Measurements from ENCODE around the gene ATG4A. TPM values are rescaled to one million over a fixed set of nuclear protein-coding genes. Genes with fewer than 3 reads are reported as not detected.

The ATG4A gene
- total and polyA plus RNA-seq, 8 donors, result 8.9 to 14.6 (median 10.1) TPM

DNA sequence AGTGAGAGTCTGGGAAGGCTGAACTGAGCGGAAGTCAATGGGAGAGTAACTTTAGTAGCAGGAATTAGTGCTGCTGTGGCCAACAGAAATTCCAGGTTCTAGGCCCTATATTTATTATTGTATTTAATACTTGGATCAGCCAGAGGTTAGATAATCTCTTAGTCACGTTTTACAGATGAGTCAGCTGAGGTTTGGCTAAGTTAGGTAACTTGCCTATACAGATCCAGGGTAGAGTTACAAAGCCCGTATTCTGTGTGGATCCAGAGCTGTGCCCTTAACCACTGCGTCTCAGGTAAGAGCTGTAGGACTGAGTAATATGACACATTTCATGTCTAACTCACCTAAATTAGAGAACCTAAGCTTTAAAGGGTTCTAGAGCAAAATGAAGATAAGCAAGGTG lies 20.7 kb upstream of the ATG4A start:
- FAIRE-seq, result no peak
- Histone ChIP-seq H3K36me3 (no peaks in the 10 kb centered on the region), H3K4me1 (no peaks in the 10 kb centered on the region), H3K9me3 (no peaks in the 10 kb centered on the region), H3K4me3 (no peak overlapping the region), H3K27me3 (peaks cover 0 to 11% (median 0%) of the 10 kb centered on the region in 4 donors), H3K27ac (no peak overlapping the region)
- no peak for ATAC-seq
- DNase-seq, result no peak
- WGBS, 2 donors, result 46% methylated on average over 4 of the region's 4 CpGs
- TF ChIP-seq, protein P1, sequence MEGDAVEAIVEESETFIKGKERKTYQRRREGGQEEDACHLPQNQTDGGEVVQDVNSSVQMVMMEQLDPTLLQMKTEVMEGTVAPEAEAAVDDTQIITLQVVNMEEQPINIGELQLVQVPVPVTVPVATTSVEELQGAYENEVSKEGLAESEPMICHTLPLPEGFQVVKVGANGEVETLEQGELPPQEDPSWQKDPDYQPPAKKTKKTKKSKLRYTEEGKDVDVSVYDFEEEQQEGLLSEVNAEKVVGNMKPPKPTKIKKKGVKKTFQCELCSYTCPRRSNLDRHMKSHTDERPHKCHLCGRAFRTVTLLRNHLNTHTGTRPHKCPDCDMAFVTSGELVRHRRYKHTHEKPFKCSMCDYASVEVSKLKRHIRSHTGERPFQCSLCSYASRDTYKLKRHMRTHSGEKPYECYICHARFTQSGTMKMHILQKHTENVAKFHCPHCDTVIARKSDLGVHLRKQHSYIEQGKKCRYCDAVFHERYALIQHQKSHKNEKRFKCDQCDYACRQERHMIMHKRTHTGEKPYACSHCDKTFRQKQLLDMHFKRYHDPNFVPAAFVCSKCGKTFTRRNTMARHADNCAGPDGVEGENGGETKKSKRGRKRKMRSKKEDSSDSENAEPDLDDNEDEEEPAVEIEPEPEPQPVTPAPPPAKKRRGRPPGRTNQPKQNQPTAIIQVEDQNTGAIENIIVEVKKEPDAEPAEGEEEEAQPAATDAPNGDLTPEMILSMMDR (IDR thresholded peaks at IDR 0.05), result no peak
- intact Hi-C loops (cut with DNase I), result no loop called here

DNA sequence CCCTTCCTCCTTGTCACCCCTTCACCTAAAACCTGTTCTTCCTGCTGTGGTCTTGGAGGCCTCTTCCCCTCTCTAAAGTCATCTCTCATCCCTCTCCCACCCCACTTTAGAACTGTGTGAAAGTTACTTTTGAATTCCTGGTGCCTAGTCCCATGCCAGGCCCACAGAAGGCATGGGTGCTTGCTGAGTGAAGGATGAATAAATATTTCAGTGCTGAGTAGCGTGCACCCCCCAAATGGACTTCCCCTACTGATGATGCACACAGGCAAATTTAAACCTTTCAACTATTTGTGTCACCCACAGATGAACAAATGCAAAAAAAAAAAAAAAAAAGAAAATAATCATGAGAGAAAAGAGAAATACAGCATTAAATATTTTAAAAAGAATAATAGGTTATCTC lies 20.0 kb upstream of the ATG4A start:
- DNase-seq (no peak), FAIRE-seq (no peak), ATAC-seq (no peak)
- intact Hi-C loops (cut with DNase I), result no loop called here
- Histone ChIP-seq H3K4me3 (no peak overlapping the region), H3K27me3 (peaks cover 0 to 11% (median 0%) of the 10 kb centered on the region in 4 donors), H3K36me3 (no peaks in the 10 kb centered on the region), H3K4me1 (no peaks in the 10 kb centered on the region), H3K27ac (no peak overlapping the region), H3K9me3 (no peaks in the 10 kb centered on the region)
- 78 to 100% methylated on average over 1 of the region's 1 CpG for WGBS, 2 donors
- TF ChIP-seq, protein P1 (IDR thresholded peaks at IDR 0.05), result no peak

DNA sequence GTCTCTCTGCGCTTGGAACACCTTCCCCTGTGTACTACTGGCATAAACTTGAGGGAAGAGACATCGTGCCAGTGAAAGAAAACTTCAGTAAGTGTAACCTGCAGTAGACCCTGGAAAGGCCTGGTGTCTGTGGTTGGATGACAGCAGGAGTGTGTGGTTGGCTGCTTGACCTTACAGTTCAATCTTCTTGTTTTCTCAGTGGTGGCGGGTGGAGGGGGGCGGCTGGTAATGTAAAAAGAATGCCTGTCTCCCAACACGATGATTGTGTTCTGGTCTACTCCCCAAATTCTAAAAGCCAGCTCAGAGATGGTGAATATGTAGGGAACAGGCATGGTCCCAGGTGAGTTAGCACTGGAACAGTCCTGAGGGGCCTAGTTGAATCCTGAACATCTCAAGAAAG lies 18.8 kb upstream of the ATG4A start:
- TF ChIP-seq, protein P1 (IDR thresholded peaks at IDR 0.05), result no peak
- ATAC-seq (no peak), FAIRE-seq (no peak), DNase-seq (no peak)
- H3K4me1 ChIP-seq, result no peaks in the 10 kb centered on the region
- no peak overlapping the region for H3K27ac ChIP-seq
- no peaks in the 10 kb centered on the region for H3K9me3 ChIP-seq
- H3K27me3 ChIP-seq, result peaks cover 0 to 11% (median 0%) of the 10 kb centered on the region in 4 donors
- H3K36me3 ChIP-seq, result no peaks in the 10 kb centered on the region
- intact Hi-C loops (cut with DNase I), result loop anchor here in 1 of 3 donors (2.0 kb wide), 1 partner anchor 54 kb away; no protein-coding TSS in a partner anchor
- H3K4me3 ChIP-seq, result no peak overlapping the region
- 70 to 71% methylated on average over 5 of the region's 5 CpGs for WGBS, 2 donors

DNA sequence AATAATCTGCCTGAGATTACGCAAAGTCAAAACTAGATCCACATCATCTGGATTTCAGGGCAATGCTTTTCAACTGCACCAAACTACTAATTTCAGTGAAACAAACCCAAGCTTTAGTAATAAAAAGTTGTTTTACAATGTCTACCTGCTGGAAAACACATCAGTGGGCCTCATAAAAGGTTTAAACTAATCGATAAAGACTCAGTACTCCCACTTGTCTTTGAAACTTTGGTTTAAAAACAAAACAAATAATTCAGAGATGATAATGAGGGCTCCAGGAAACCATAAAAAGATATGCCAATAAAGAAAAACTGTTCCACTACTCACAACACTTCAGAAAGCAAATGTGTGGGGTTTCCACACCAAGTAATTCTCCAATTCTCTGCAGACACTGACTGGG lies 10.5 kb upstream of the ATG4A start:
- H3K27me3 ChIP-seq, result peaks cover 0 to 11% (median 1%) of the 10 kb centered on the region in 4 donors
- H3K4me1 ChIP-seq, result no peaks in the 10 kb centered on the region
- DNase-seq (no peak), FAIRE-seq (no peak), ATAC-seq (no peak)
- no peak overlapping the region for H3K4me3 ChIP-seq
- TF ChIP-seq, protein P1 (IDR thresholded peaks at IDR 0.05), result no peak
- WGBS, 2 donors, result 76 to 88% methylated on average over 2 of the region's 2 CpGs
- no peaks in the 10 kb centered on the region for H3K36me3 ChIP-seq
- H3K27ac ChIP-seq, result no peak overlapping the region
- intact Hi-C loops (cut with DNase I), result no loop called here
- no peaks in the 10 kb centered on the region for H3K9me3 ChIP-seq

DNA sequence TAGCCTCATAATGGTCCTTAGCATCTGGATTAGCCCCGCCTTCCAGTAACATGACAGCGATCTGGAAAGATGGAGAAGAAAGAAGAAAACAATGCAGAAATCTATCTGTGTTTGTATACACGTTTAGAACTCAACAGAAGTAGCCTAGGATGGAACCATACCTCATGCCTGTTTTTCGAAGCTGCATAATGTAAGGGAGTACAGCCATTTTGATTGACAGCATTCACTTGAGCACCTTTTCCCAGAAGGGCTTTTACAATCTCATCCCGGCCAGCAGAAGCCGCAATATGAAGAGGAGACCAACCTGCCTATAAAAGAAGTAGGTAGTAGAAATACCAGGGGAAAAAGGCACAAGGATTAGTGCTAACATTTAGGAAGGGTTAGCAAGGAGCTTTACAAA lies 3.8 kb upstream of the ATG4A start:
- FAIRE-seq (no peak), ATAC-seq (no peak), DNase-seq (no peak)
- H3K36me3 ChIP-seq, result no peaks in the 10 kb centered on the region
- H3K4me3 ChIP-seq, result no peak overlapping the region
- H3K27me3 ChIP-seq, result no peaks in the 10 kb centered on the region
- intact Hi-C loops (cut with DNase I), result no loop called here
- no peaks in the 10 kb centered on the region for H3K9me3 ChIP-seq
- 78 to 90% methylated on average over 6 of the region's 6 CpGs for WGBS, 2 donors
- no peak overlapping the region for H3K27ac ChIP-seq
- H3K4me1 ChIP-seq, result peaks cover 0 to 3% (median 0%) of the 10 kb centered on the region in 3 donors
- TF ChIP-seq, protein P1 (IDR thresholded peaks at IDR 0.05), result no peak
